Astrocyte (in vitro differentiated cells and primary cell): ENCODE measurements around the gene IDNK.

Source experiments
- CTCF ChIP-seq: IDR thresholded peaks from 2 replicates; pipeline ENCODE4 v1.5.1; 2011; ENCODE audit warnings: low read depth, mild to moderate bottlenecking, inconsistent platforms, low read length, moderate library complexity; ENCODE audit not compliant: insufficient read depth
- EZH2 ChIP-seq: IDR thresholded peaks from 2 replicates; pipeline ENCODE4 v1.6.1; 2012; ENCODE audit warnings: mild to moderate bottlenecking, low read length, inconsistent platforms; ENCODE audit not compliant: insufficient read depth

- TF ChIP-seq CTCF (no peak), EZH2 (no peak)
Measured at GRCh38 chr9:83655433-83655832, 32.5 kb downstream of the IDNK start.
